ENCODE results near the gene BLOC1S1. TPM values are rescaled to one million over a fixed set of nuclear protein-coding genes. Genes with fewer than 3 reads are reported as not detected.
A peak's percentile ranks its signal among the peaks of the same experiment; 100 is the strongest.

The BLOC1S1 gene
- total RNA-seq, 1 donor from 2014 or later = 98.6 TPM

- H3K27ac Mint-ChIP-seq = peak overlapping the region; percentile 83
- TF ChIP-seq, protein P1, sequence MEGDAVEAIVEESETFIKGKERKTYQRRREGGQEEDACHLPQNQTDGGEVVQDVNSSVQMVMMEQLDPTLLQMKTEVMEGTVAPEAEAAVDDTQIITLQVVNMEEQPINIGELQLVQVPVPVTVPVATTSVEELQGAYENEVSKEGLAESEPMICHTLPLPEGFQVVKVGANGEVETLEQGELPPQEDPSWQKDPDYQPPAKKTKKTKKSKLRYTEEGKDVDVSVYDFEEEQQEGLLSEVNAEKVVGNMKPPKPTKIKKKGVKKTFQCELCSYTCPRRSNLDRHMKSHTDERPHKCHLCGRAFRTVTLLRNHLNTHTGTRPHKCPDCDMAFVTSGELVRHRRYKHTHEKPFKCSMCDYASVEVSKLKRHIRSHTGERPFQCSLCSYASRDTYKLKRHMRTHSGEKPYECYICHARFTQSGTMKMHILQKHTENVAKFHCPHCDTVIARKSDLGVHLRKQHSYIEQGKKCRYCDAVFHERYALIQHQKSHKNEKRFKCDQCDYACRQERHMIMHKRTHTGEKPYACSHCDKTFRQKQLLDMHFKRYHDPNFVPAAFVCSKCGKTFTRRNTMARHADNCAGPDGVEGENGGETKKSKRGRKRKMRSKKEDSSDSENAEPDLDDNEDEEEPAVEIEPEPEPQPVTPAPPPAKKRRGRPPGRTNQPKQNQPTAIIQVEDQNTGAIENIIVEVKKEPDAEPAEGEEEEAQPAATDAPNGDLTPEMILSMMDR (conservative IDR thresholded peaks at IDR 0.05) = no peak
- H3K4me3 Mint-ChIP-seq = peak overlapping the region; percentile 89
- H3K4me1 Mint-ChIP-seq (ENCODE audit: unreplicated experiment) = peaks cover 32% of the 10 kb centered on the region
- H3K27me3 Mint-ChIP-seq = no peaks in the 10 kb centered on the region
- no peak for DNase-seq (ENCODE audit: extremely low spot score, unreplicated experiment)
- no peaks in the 10 kb centered on the region for H3K9me3 Mint-ChIP-seq
- no peaks in the 10 kb centered on the region for H3K36me3 Mint-ChIP-seq
Measured at GRCh38 chr12:55737581-55738122, 21.8 kb downstream of the BLOC1S1 start.

GRCh38 chr12:55738123-55739024 is 22.5 kb downstream of the BLOC1S1 start:
- H3K27me3 Mint-ChIP-seq = no peaks in the 10 kb centered on the region
- peaks cover 32% of the 10 kb centered on the region for H3K4me1 Mint-ChIP-seq (ENCODE audit: unreplicated experiment)
- peak overlapping the region; percentile 83 for H3K27ac Mint-ChIP-seq
- H3K4me3 Mint-ChIP-seq = peak overlapping the region; percentile 89
- H3K9me3 Mint-ChIP-seq = no peaks in the 10 kb centered on the region
- TF ChIP-seq, protein P1 (conservative IDR thresholded peaks at IDR 0.05) = peak; percentile 99
- no peaks in the 10 kb centered on the region for H3K36me3 Mint-ChIP-seq
- DNase-seq (ENCODE audit: extremely low spot score, unreplicated experiment) = no peak

DNA sequence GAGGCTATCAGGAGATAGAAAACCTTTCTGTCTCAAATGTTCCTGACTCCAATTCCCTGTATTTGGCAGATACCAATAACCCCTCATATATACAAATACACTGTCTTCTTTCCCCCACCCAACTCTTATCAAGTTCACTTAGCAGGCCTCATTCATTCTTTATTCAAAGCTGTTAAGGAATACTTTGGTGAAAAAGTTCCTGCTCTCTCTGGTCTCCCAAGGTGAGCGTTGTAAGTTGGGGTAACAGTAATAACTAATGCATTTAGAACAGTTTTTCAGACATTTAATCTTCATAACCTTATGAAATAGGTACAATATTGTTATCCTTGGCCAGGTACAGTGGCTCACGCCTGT is 23.2 kb downstream of the BLOC1S1 start:
- Mint-ChIP-seq H3K27me3 (no peaks in the 10 kb centered on the region), H3K4me3 (peak overlapping the region; percentile 89), H3K36me3 (no peaks in the 10 kb centered on the region), H3K4me1 (ENCODE audit: unreplicated experiment) (peaks cover 32% of the 10 kb centered on the region), H3K27ac (no peak overlapping the region), H3K9me3 (no peaks in the 10 kb centered on the region)
- TF ChIP-seq, protein P1 (conservative IDR thresholded peaks at IDR 0.05) = no peak
- no peak for DNase-seq (ENCODE audit: extremely low spot score, unreplicated experiment)

DNA sequence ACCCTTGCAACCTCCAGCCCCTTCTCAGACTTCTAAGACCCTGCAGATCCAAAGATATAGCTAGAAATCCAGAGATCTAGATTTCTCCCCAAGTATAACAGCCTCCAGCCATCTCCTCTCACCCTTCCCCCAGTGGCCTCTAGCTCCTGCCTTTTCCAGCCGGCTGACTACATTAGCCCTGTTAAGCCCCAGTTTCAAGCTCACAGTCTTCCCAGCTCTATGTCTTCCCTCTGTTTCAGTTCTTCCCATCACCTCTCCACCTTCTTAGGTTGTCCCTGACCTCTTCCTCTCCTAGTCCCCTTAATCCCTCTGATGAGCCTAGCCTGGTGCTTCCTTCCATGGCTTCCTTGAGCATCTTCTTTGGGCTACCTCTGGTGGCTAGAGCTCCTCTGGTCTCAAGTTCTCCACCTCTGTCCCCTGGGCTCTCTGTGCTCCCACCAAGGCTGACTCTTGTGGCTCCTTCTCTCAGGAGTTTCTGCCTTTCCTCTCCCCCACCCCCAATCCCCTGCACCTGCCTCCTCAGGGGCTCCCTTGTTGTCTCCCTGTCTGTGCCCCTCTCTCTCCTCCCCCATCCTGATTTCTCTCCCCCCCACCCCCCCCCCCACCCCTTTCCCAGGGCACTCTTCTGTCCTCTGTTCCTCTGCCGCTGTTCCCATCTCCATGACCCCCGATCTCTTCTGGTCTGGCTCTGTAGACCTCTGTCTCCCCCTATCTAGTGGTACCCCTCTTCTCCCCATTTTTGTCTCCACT is 26.3 kb downstream of the BLOC1S1 start:
- Mint-ChIP-seq H3K27ac (peak overlapping the region; percentile 86), H3K27me3 (no peaks in the 10 kb centered on the region), H3K9me3 (no peaks in the 10 kb centered on the region), H3K36me3 (no peaks in the 10 kb centered on the region), H3K4me3 (peak overlapping the region; percentile 87), H3K4me1 (ENCODE audit: unreplicated experiment) (peaks cover 38% of the 10 kb centered on the region)
- no peak for DNase-seq (ENCODE audit: extremely low spot score, unreplicated experiment)
- TF ChIP-seq, protein P1 (conservative IDR thresholded peaks at IDR 0.05) = no peak

DNA sequence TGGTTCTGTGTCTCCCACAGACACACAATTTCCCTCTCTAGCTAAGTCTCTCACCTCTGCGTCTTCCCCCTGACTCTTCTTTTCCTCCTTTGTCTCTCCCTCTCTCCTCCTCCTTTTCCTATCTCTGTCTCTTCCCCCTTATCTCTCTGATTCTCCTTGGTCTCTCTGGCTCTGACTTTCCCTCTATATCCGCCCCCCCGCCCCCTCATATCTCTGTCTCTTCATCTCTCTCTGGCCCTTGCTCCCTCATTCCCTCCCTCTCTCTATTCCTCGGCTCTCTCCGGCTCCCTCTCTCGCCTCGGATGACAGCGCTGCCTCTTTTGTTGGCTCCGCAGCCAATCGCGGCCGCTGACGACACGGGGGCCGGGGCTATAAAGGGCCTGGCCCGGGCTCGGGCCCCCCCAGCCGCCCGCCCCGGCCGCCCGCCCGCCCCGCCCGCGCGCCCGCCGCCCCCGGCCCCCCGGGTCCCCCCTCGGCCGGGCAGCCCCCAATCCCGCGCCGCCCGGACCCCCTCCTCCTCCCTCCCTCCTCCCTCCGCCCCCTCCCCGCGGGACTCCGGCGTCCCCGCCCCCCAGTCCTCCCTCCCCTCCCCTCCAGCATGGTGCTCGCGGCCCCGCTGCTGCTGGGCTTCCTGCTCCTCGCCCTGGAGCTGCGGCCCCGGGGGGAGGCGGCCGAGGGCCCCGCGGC is 27.0 kb downstream of the BLOC1S1 start, which contains the start of gene GDF11:
GDF11 (plus strand) TSS at position 404 of the 687 bp plus-strand sequence; CDS start at position 599, 195 bp downstream.
- Mint-ChIP-seq H3K27me3 (no peaks in the 10 kb centered on the region), H3K27ac (peak within 1 kb of the TSS; percentile 86), H3K9me3 (no peaks in the 10 kb centered on the region), H3K4me3 (peak within 1 kb of the TSS; percentile 89), H3K4me1 (ENCODE audit: unreplicated experiment) (peaks cover 38% of the 10 kb centered on the region), H3K36me3 (peaks cover 6% of the 10 kb centered on the region)
- DNase-seq (ENCODE audit: extremely low spot score, unreplicated experiment) = peak; percentile 83
- TF ChIP-seq, protein P1 (conservative IDR thresholded peaks at IDR 0.05) = no peak
